Colonic mucosa (tissue), 4 donors: ENCODE results near the gene TMIGD1. TPM values are rescaled to one million over a fixed set of nuclear protein-coding genes. Genes with fewer than 3 reads are reported as not detected.
A peak's percentile ranks its signal among the peaks of the same experiment; 100 is the strongest.

Experiments used
- DNase-seq: peaks from one replicate; pipeline ENCODE4 v3.0.0-alpha.2; 2020
- H3K27ac ChIP-seq: fragments of 200-600 bp; one replicate; pipeline ENCODE4 v1.8.0; 2021
- H3K27me3 ChIP-seq: fragments of 200-600 bp; one replicate; pipeline ENCODE4 v1.8.0; 2021
- H3K36me3 ChIP-seq: fragments of 200-600 bp; one replicate; pipeline ENCODE4 v1.8.0; 2021
- H3K4me1 ChIP-seq: fragments of 200-600 bp; one replicate; pipeline ENCODE4 v1.8.0; 2021; ENCODE audit warnings: mild to moderate bottlenecking
- H3K4me3 ChIP-seq: fragments of 200-600 bp; one replicate; pipeline ENCODE4 v1.8.0; 2021
- H3K9ac ChIP-seq, 2 donors: one replicate each; pipeline ENCODE4 v1.7.0; 2013; ENCODE audit warnings: control low read depth in 2 of 2, low read depth in 2 of 2, low read length in 2 of 2
- H3K9me3 ChIP-seq: fragments of 200-600 bp; one replicate; pipeline ENCODE4 v1.8.0; 2021
- CTCF ChIP-seq: fragments of 200-600 bp; IDR thresholded peaks from one replicate; pipeline ENCODE4 v1.8.0; 2022; ENCODE audit warnings: antibody characterized with exemption, mild to moderate bottlenecking
- intact Hi-C: fragments of 100-400 bp; cut with DNase I; formaldehyde crosslinking; loops from one replicate; pipeline ENCODE4 v1.14.1; 2022
- total RNA-seq, 2 donors: library from RNA; stranded (reverse); fragmentation: NEBNext Ultra II Directional in 1 of 2; extraction: Animal tissue kit (Norgen Biotek cat#: 25700) in 1 of 2; gene quantifications; one replicate each; pipeline ENCODE4 v1.2.1, GENCODE V29; 2021
- donor health status: healthy.
- donor health status: DM: no; HTN: no; CAD: no.
- donor health status: DM: no; HTN: no; CAD: no.

TMIGD1 gene, protein sequence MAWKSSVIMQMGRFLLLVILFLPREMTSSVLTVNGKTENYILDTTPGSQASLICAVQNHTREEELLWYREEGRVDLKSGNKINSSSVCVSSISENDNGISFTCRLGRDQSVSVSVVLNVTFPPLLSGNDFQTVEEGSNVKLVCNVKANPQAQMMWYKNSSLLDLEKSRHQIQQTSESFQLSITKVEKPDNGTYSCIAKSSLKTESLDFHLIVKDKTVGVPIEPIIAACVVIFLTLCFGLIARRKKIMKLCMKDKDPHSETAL
- 100 to 1,000 TPM in 1 of 2 donors, 10 to 100 TPM in 1; 14.4 to 107 TPM for total RNA-seq

- Histone ChIP-seq H3K27ac (peak within 1 kb of the TSS; percentile 18), H3K27me3 (no peaks in the 10 kb centered on the region), H3K4me3 (no peak within 1 kb of the TSS), H3K9ac (peak within 1 kb of the TSS in 1 of 2 donors; percentile 6), H3K4me1 (peaks cover 10% of the 10 kb centered on the region), H3K9me3 (no peaks in the 10 kb centered on the region), H3K36me3 (no peaks in the 10 kb centered on the region)
- TF ChIP-seq CTCF: no peak
- intact Hi-C loops: no loop called here
- no peak for DNase-seq
Measured at GRCh38 chr17:30333503-30334360, at the start of gene TMIGD1. TSS of gene TMIGD1 (minus strand) at chr17:30334057. CDS start at chr17:30332133, 1,924 bp downstream.

GRCh38 chr17:30382345-30382744, 48.5 kb upstream of the TMIGD1 start:
- no peaks in the 10 kb centered on the region for H3K27me3 ChIP-seq
- intact Hi-C loops: no loop called here
- no peak overlapping the region for H3K9ac ChIP-seq
- no peak overlapping the region for H3K27ac ChIP-seq
- H3K36me3 ChIP-seq: no peaks in the 10 kb centered on the region
- no peak for TF ChIP-seq CTCF
- H3K4me3 ChIP-seq: no peak overlapping the region
- peaks cover 4% of the 10 kb centered on the region for H3K4me1 ChIP-seq
- DNase-seq: no peak
- no peaks in the 10 kb centered on the region for H3K9me3 ChIP-seq

GRCh38 chr17:30381340-30381659, 47.4 kb upstream of the TMIGD1 start:
- no peak for TF ChIP-seq CTCF
- intact Hi-C loops: no loop called here
- Histone ChIP-seq H3K9me3 (no peaks in the 10 kb centered on the region), H3K4me3 (no peak overlapping the region), H3K36me3 (no peaks in the 10 kb centered on the region), H3K4me1 (peaks cover 4% of the 10 kb centered on the region), H3K27me3 (no peaks in the 10 kb centered on the region), H3K27ac (no peak overlapping the region), H3K9ac (no peak overlapping the region)
- DNase-seq: no peak

- intact Hi-C loops: no loop called here
- no peak for DNase-seq
- Histone ChIP-seq H3K4me3 (peak overlapping the region; percentile 97), H3K9ac (peak overlapping the region in 1 of 2 donors; percentile 57), H3K36me3 (no peaks in the 10 kb centered on the region), H3K27ac (no peak overlapping the region), H3K9me3 (no peaks in the 10 kb centered on the region), H3K4me1 (peaks cover 4% of the 10 kb centered on the region), H3K27me3 (no peaks in the 10 kb centered on the region)
- no peak for TF ChIP-seq CTCF
Measured at GRCh38 chr17:30380643-30381339, 46.9 kb upstream of the TMIGD1 start.

DNA sequence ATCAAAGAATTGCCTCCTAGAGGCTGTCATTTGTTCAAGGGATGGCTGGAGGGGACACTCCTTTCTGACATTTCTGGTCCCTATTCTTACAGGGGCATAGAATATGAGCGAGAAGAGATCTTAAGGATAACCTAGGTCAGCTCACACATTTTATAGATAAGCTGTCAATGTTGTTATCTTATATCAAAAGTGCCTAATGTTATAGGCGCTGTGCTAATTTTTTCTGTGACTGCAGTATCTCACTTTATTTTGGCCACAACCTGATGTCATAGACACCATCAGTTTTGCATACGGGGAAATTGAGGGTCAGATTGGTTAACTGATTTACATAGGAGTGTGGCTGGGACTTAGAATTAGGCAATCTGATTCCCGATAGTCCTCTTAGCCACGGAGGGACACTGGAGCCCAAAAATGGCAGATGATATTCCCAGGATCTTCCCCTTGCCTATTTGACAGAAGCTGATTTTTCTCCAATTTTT, 46.1 kb upstream of the TMIGD1 start:
- DNase-seq: no peak
- no peak for TF ChIP-seq CTCF
- Histone ChIP-seq H3K27me3 (no peaks in the 10 kb centered on the region), H3K9me3 (no peaks in the 10 kb centered on the region), H3K4me3 (peak overlapping the region; percentile 97), H3K9ac (peak overlapping the region; percentile 57 to 77), H3K36me3 (no peaks in the 10 kb centered on the region), H3K27ac (peak overlapping the region; percentile 88), H3K4me1 (peaks cover 4% of the 10 kb centered on the region)
- intact Hi-C loops: no loop called here
